ENCODE results near the gene ST3GAL5. TPM values are rescaled to one million over a fixed set of nuclear protein-coding genes. Genes with fewer than 3 reads are reported as not detected.

ST3GAL5 gene
- total RNA-seq, 1 donor from 2014 or later = 12.9 TPM

DNA sequence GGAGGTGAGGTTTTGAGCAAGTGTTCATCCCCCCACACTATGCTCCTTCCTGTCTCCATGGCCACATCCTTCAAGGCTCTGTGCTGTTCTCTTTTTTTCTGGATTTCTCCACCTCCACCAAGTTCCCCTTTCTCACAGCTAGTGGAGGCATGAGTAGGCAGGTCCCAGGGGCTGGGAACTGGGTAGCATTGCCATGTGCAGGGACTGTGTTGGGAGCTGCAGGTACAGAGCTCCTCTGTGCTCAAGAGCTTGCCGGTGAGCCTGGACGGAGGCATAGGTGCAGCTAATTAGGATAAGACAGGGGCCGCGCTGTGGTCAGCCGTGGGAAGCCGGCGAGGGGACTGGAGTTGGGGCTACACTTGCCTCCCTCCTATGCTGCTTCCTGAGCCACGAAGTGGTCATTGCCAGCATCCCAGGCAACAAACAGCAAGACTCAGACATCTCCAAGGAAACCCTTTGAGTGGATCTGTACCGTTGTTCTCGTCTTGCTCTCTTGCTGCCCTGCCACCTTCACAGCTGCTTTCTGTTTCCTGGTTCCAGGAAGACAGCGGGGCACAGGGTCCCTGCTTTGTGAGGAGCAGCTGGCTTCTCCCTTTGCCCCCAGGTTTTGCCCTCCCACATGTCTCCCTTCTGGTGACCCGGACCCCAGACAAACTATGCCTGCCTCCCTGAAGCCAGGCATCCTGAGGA is 98.1 kb downstream of the ST3GAL5 start:
- Mint-ChIP-seq H3K27ac (no peak overlapping the region), H3K4me3 (no peak overlapping the region), H3K36me3 (no peaks in the 10 kb centered on the region), H3K27me3 (peaks cover 9% of the 10 kb centered on the region), H3K4me1 (ENCODE audit: unreplicated experiment) (peaks cover 40% of the 10 kb centered on the region), H3K9me3 (no peaks in the 10 kb centered on the region)
- DNase-seq (ENCODE audit: extremely low spot score, unreplicated experiment) = no peak
- TF ChIP-seq, protein P1, sequence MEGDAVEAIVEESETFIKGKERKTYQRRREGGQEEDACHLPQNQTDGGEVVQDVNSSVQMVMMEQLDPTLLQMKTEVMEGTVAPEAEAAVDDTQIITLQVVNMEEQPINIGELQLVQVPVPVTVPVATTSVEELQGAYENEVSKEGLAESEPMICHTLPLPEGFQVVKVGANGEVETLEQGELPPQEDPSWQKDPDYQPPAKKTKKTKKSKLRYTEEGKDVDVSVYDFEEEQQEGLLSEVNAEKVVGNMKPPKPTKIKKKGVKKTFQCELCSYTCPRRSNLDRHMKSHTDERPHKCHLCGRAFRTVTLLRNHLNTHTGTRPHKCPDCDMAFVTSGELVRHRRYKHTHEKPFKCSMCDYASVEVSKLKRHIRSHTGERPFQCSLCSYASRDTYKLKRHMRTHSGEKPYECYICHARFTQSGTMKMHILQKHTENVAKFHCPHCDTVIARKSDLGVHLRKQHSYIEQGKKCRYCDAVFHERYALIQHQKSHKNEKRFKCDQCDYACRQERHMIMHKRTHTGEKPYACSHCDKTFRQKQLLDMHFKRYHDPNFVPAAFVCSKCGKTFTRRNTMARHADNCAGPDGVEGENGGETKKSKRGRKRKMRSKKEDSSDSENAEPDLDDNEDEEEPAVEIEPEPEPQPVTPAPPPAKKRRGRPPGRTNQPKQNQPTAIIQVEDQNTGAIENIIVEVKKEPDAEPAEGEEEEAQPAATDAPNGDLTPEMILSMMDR (conservative IDR thresholded peaks at IDR 0.05) = no peak

DNA sequence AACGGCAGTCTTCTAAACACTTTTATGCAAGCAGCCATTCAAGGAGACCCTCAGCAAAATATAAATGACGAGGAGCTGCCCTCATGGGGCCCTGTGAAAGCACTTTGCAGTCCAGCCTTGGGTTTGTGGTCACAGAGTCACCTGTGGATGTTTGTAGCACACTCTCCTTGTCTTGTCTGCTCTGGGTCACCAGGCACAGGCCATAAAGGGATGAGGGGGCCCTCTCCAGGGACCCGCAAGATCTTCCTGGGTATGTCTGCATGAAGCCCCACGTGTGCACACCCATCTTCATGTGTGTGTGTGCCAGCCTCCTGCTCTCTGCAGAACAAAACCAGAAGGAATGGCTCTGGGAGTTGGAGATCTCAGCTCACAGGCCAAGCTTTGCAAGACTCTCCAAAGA is 98.8 kb downstream of the ST3GAL5 start:
- peaks cover 9% of the 10 kb centered on the region for H3K27me3 Mint-ChIP-seq
- no peaks in the 10 kb centered on the region for H3K36me3 Mint-ChIP-seq
- H3K27ac Mint-ChIP-seq = no peak overlapping the region
- DNase-seq (ENCODE audit: extremely low spot score, unreplicated experiment) = no peak
- TF ChIP-seq, protein P1 (conservative IDR thresholded peaks at IDR 0.05) = no peak
- H3K4me1 Mint-ChIP-seq (ENCODE audit: unreplicated experiment) = peaks cover 35% of the 10 kb centered on the region
- no peaks in the 10 kb centered on the region for H3K9me3 Mint-ChIP-seq
- no peak overlapping the region for H3K4me3 Mint-ChIP-seq

DNA sequence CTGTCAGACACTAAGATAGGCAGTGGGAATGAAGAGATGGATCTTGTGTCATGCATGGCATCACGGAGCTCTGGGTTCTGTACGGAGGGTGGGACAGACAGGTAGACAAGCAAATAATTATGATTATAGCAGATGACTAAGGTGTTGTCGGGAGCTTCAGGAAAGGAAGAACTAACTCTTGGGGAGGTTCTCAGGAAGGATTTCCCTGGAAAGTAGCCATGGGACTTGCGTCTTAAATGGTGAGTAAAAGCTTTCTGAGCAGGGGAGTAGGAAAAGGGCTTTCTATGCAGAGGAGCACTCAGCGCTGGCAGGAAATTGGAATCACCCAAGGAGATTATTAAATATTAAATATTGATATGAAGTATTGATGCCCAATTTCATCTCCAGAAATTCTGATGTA is 99.5 kb downstream of the ST3GAL5 start:
- Mint-ChIP-seq H3K27ac (no peak overlapping the region), H3K27me3 (peaks cover 9% of the 10 kb centered on the region)
- TF ChIP-seq, protein P1 (conservative IDR thresholded peaks at IDR 0.05) = no peak

DNA sequence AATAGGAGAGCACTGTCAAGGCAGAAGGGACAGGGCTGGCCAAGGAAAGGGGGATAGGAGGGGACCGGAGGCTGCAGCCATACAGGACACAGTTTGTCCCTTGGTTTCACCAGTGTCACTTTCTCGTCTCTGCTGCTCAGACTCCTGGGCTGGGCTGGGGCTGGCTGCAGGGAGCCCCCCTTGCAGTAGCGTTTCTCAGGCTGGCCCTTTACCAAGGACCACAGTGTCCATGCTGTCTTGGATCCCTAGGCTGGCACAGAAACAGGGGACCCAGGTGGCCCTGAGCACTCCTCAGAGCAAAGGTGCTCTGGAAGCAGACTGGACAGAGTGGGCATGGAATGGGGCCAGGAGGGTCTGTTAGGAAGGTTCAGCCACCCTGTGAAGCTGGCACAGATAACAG is 100.2 kb downstream of the ST3GAL5 start:
- Mint-ChIP-seq H3K4me3 (no peak overlapping the region), H3K27ac (no peak overlapping the region), H3K36me3 (no peaks in the 10 kb centered on the region), H3K9me3 (no peaks in the 10 kb centered on the region), H3K4me1 (ENCODE audit: unreplicated experiment) (peaks cover 25% of the 10 kb centered on the region), H3K27me3 (peaks cover 9% of the 10 kb centered on the region)
- TF ChIP-seq, protein P1 (conservative IDR thresholded peaks at IDR 0.05) = no peak
- no peak for DNase-seq (ENCODE audit: extremely low spot score, unreplicated experiment)

More for the DNA sequence above, 99.5 kb downstream of the ST3GAL5 start:
- H3K4me3 Mint-ChIP-seq = no peak overlapping the region
- DNase-seq (ENCODE audit: extremely low spot score, unreplicated experiment) = no peak
- no peaks in the 10 kb centered on the region for H3K9me3 Mint-ChIP-seq
- H3K36me3 Mint-ChIP-seq = no peaks in the 10 kb centered on the region
- H3K4me1 Mint-ChIP-seq (ENCODE audit: unreplicated experiment) = peaks cover 30% of the 10 kb centered on the region

DNA sequence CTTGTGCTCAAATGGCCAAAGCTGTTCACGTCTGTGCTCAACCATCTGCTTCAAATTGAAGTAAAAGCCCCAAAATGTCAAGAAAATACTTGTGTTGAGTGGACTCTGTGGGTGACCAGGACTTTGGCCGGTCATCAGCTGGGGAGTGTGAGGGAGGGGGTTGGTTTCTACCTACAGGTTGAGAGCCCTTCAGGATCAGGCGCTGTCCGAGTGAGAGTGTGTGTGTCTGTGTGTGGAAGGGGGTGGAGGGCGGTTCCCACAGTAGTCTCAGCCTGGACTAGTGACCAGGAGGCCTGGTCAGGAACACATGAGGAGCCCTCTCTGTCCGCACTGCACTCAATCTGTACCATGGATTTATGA is 100.8 kb downstream of the ST3GAL5 start:
- H3K9me3 Mint-ChIP-seq = no peaks in the 10 kb centered on the region
- H3K36me3 Mint-ChIP-seq = no peaks in the 10 kb centered on the region
- no peak overlapping the region for H3K27ac Mint-ChIP-seq
- peaks cover 9% of the 10 kb centered on the region for H3K27me3 Mint-ChIP-seq
- no peak overlapping the region for H3K4me3 Mint-ChIP-seq
- TF ChIP-seq, protein P1 (conservative IDR thresholded peaks at IDR 0.05) = no peak
- DNase-seq (ENCODE audit: extremely low spot score, unreplicated experiment) = no peak
- H3K4me1 Mint-ChIP-seq (ENCODE audit: unreplicated experiment) = peaks cover 21% of the 10 kb centered on the region

Measured in type B pancreatic cell (in vitro differentiated cells).